ENCODE results near the gene C8G. TPM values are rescaled to one million over a fixed set of nuclear protein-coding genes. Genes with fewer than 3 reads are reported as not detected.

C8G gene
- total and polyA plus RNA-seq, 2 donors (not counting 1 experiment from before 2014, with no cell fraction given) = 1.7 to 2.8 TPM

DNA sequence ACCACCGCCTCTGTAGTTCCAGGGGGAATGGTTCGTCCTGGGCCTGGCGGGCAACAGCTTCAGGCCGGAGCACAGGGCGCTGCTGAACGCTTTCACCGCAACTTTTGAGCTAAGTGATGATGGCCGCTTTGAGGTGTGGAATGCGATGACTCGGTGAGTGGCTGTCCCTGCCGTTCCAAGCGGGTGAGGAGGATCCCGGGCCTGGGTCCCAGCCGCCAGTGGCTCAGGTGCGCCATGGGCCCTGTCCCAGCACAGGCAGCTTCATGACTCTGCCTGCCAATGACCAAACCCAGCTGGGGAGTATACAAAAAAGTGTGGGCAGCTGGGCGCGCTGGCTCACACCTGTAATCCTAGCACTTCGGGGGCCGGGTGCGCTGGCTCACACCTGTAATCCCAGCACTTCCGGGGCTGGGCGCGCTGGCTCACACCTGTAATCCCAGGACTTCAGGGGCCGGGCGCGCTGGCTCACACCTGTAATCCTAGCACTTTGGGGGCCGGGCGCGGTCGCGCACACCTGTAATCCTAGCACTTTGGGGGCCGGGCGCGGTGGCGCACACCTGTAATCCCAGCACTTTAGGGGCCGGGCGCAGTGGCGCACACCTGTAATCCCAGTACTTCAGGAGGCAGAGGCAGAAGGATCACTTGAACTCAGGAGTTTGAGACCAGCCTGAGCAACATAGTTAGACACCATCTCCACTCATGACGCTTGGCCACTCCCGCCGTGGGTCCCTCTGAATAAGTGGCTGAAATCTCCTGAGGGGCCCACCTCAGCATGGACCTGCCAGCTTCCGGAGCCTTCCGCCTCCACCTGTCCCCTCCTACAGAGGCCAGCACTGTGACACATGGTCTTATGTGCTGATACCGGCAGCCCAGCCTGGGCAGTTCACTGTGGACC, 8.1 kb downstream of the C8G start:
- no peak for ATAC-seq (ENCODE audit: low read depth)
- H3K27me3 ChIP-seq (replicated peaks in 1 of 4; ENCODE audit: control extremely low read depth in 1 of 4, control insufficient read depth in 3 of 4, insufficient read depth in 4 of 4, low read length in 3 of 4) = peaks cover 0 to 2% (median 0%) of the 10 kb centered on the region in 4 experiments
- POLR2A ChIA-PET = no interaction called here
- no peaks in the 10 kb centered on the region for H4K20me1 ChIP-seq (ENCODE audit: control insufficient read depth, insufficient read depth, low read length, poor library complexity, severe bottlenecking)
- CTCF ChIA-PET = no interaction called here
- Mint-ChIP-seq H3K4me3 (no peak overlapping the region), H3K27ac (peak overlapping the region; percentile 59), H3K9me3 (ENCODE audit: insufficient read depth) (no peaks in the 10 kb centered on the region), H3K4me1 (peaks cover 6% of the 10 kb centered on the region), H3K27me3 (no peaks in the 10 kb centered on the region)
- H3K4me3 ChIP-seq (ENCODE audit: control extremely low read depth in 1 of 5, extremely low read depth in 1 of 5, insufficient read depth in 1 of 5, low read depth in 2 of 5, low read length in 4 of 5) = no peak overlapping the region
- no peak for TF ChIP-seq EZH2 (IDR thresholded peaks at IDR 0.05; ENCODE audit: borderline replicate concordance, insufficient read depth, low read depth, low read length, poor library complexity, severe bottlenecking)
- TF ChIP-seq, protein P1, sequence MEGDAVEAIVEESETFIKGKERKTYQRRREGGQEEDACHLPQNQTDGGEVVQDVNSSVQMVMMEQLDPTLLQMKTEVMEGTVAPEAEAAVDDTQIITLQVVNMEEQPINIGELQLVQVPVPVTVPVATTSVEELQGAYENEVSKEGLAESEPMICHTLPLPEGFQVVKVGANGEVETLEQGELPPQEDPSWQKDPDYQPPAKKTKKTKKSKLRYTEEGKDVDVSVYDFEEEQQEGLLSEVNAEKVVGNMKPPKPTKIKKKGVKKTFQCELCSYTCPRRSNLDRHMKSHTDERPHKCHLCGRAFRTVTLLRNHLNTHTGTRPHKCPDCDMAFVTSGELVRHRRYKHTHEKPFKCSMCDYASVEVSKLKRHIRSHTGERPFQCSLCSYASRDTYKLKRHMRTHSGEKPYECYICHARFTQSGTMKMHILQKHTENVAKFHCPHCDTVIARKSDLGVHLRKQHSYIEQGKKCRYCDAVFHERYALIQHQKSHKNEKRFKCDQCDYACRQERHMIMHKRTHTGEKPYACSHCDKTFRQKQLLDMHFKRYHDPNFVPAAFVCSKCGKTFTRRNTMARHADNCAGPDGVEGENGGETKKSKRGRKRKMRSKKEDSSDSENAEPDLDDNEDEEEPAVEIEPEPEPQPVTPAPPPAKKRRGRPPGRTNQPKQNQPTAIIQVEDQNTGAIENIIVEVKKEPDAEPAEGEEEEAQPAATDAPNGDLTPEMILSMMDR (IDR thresholded peaks at IDR 0.05) = no peak
- peaks cover 8 to 10% of the 10 kb centered on the region in 2 donors for H3K4me1 ChIP-seq (ENCODE audit: control insufficient read depth in 2 of 2, insufficient read depth in 2 of 2, low read length in 2 of 2)
- intact Hi-C loops (cut with micrococcal nuclease) = no loop called here
- no peak overlapping the region for H3K27ac ChIP-seq (ENCODE audit: low read length in 2 of 2)
- WGBS (ENCODE audit: insufficient coverage) = 94% methylated on average over 44 of the region's 44 CpGs
- no peaks in the 10 kb centered on the region for H3K36me3 ChIP-seq (replicated peaks in 1 of 2; ENCODE audit: control extremely low read depth in 1 of 2, control insufficient read depth in 1 of 2, extremely low read depth in 1 of 2, insufficient read depth in 2 of 2, low read length in 1 of 2)
- H2AFZ ChIP-seq (ENCODE audit: insufficient read depth, low read depth, low read length, poor library complexity, severe bottlenecking) = no peak overlapping the region
- H3K79me2 ChIP-seq (ENCODE audit: control insufficient read depth, insufficient read depth, low read length) = no peaks in the 10 kb centered on the region
- no peaks in the 10 kb centered on the region for H3K9me3 ChIP-seq (ENCODE audit: control extremely low read depth in 1 of 3, control insufficient read depth in 2 of 3, insufficient read depth in 1 of 3, low read length in 2 of 3)
- no peak for DNase-seq
- H3K4me2 ChIP-seq (replicated peaks; ENCODE audit: low read depth, low read length, poor library complexity, severe bottlenecking) = no peak overlapping the region
- H3K9ac ChIP-seq (ENCODE audit: low read length) = no peak overlapping the region

GRCh38 chr9:136953771-136954269, 8.8 kb downstream of the C8G start:
- no peak for DNase-seq
- Histone ChIP-seq H3K79me2 (ENCODE audit: control insufficient read depth, insufficient read depth, low read length) (no peaks in the 10 kb centered on the region), H3K9me3 (ENCODE audit: control extremely low read depth in 1 of 3, control insufficient read depth in 2 of 3, insufficient read depth in 1 of 3, low read length in 2 of 3) (no peaks in the 10 kb centered on the region), H3K9ac (ENCODE audit: low read length) (no peak overlapping the region), H3K27me3 (replicated peaks in 1 of 4; ENCODE audit: control extremely low read depth in 1 of 4, control insufficient read depth in 3 of 4, insufficient read depth in 4 of 4, low read length in 3 of 4) (peaks cover 0 to 2% (median 0%) of the 10 kb centered on the region in 4 experiments), H3K27ac (ENCODE audit: low read length in 2 of 2) (no peak overlapping the region), H3K4me3 (ENCODE audit: control extremely low read depth in 1 of 5, extremely low read depth in 1 of 5, insufficient read depth in 1 of 5, low read depth in 2 of 5, low read length in 4 of 5) (no peak overlapping the region), H3K4me2 (replicated peaks; ENCODE audit: low read depth, low read length, poor library complexity, severe bottlenecking) (no peak overlapping the region), H3K36me3 (replicated peaks in 1 of 2; ENCODE audit: control extremely low read depth in 1 of 2, control insufficient read depth in 1 of 2, extremely low read depth in 1 of 2, insufficient read depth in 2 of 2, low read length in 1 of 2) (no peaks in the 10 kb centered on the region), H2AFZ (ENCODE audit: insufficient read depth, low read depth, low read length, poor library complexity, severe bottlenecking) (no peak overlapping the region), H4K20me1 (ENCODE audit: control insufficient read depth, insufficient read depth, low read length, poor library complexity, severe bottlenecking) (no peaks in the 10 kb centered on the region), H3K4me1 (ENCODE audit: control insufficient read depth in 2 of 2, insufficient read depth in 2 of 2, low read length in 2 of 2) (peaks cover 8 to 10% of the 10 kb centered on the region in 2 donors)
- CTCF ChIA-PET = no interaction called here
- TF ChIP-seq, protein P1 (IDR thresholded peaks at IDR 0.05) = no peak
- TF ChIP-seq EZH2 (IDR thresholded peaks at IDR 0.05; ENCODE audit: borderline replicate concordance, insufficient read depth, low read depth, low read length, poor library complexity, severe bottlenecking) = no peak
- Mint-ChIP-seq H3K9me3 (ENCODE audit: insufficient read depth) (no peaks in the 10 kb centered on the region), H3K4me3 (no peak overlapping the region), H3K27ac (no peak overlapping the region), H3K4me1 (peaks cover 5% of the 10 kb centered on the region), H3K27me3 (no peaks in the 10 kb centered on the region)
- ATAC-seq (ENCODE audit: low read depth) = no peak
- 90% methylated on average over 18 of the region's 19 CpGs for WGBS (ENCODE audit: insufficient coverage)
- intact Hi-C loops (cut with micrococcal nuclease) = no loop called here
- POLR2A ChIA-PET = no interaction called here

Measured in B cell (primary cell).